ENCODE measurements around the gene MNDA.
"Not testable (repeated sequence)": the region's sequence is repeated elsewhere in the genome, so short reads cannot be mapped to it uniquely, and the experiment has no call there.

The MNDA gene

GRCh38 chr1:158838660-158839059 is 7.5 kb downstream of the MNDA start:
- no peak for DNase-seq (ENCODE audit: low read depth in 4 of 4, low spot score in 1 of 4)

- DNase-seq (ENCODE audit: low read depth in 4 of 4, low spot score in 1 of 4) = no peak
Observed at GRCh38 chr1:158839566-158839965, 8.4 kb downstream of the MNDA start.

- no peak for DNase-seq (ENCODE audit: low read depth in 4 of 4, low spot score in 1 of 4)
Observed at GRCh38 chr1:158840236-158840635, 9.1 kb downstream of the MNDA start.

- no peak for DNase-seq (ENCODE audit: low read depth in 4 of 4, low spot score in 1 of 4)
Observed at GRCh38 chr1:158864595-158864994, 33.4 kb downstream of the MNDA start.

GRCh38 chr1:158870438-158870837 is 39.3 kb downstream of the MNDA start:
- not testable (repeated sequence) for DNase-seq (ENCODE audit: low read depth in 4 of 4, low spot score in 1 of 4)

GRCh38 chr1:158873141-158873540 is 42.0 kb downstream of the MNDA start:
- DNase-seq (ENCODE audit: low read depth in 4 of 4, low spot score in 1 of 4) = no peak

GRCh38 chr1:158893654-158894053 is 62.5 kb downstream of the MNDA start:
- no peak for DNase-seq (ENCODE audit: low read depth in 4 of 4, low spot score in 1 of 4)

GRCh38 chr1:158898722-158899121 is 67.6 kb downstream of the MNDA start:
- DNase-seq (ENCODE audit: low read depth in 4 of 4, low spot score in 1 of 4) = no peak

Measured in stimulated activated CD4-positive, alpha-beta T cell treated with anti-CD3 and anti-CD28 coated beads, Interleukin-1b, Interleukin-23, amount 100 ng/mL, for 24 hours (primary cell).